Embryonic facial prominence (tissue), 1 donor: ENCODE data around the gene TSR3.

ENCODE experiments used
- DNase-seq: peaks from one replicate; pipeline ENCODE4 v3.0.0-alpha.2; 2016; ENCODE audit errors: extremely low spot score

The TSR3 gene

DNA sequence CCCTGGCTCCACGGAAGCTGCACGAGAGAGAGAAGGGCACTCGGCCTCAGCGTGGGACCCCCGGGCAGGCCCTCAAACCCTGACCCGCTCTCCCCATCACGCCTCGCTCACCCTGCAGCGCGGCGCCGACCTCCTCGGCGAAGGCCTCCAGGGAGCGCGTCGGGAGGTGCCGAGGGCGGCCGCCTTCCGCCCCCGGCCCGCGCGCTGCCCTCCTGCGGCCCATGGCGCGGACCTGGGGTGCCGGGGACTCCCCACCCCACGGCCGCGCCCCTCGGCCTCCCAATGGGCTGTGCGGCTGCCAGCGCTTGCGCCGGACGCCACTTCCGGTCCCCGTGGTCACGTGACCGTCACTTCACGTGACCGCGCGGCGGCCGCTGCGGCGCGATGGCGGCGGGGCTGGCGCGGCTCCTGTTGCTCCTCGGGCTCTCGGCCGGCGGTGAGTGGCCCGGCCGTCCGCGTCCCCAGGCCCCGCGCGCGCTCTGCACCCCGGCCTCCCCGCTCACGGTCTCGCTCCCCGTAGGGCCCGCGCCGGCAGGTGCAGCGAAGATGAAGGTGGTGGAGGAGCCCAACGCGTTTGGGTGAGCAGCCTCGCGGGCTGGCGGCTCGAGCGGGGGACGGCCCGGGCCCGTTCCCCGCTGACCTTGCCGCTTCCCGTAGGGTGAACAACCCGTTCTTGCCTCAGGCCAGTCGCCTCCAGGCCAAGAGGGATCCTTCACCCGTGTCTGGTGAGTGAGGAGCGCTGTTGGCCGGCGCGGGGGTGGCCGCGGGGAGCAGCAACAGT, at the start of gene TSR3, which contains the start of gene GNPTG:
Gene TSR3, minus strand, starts transcription at position 297 of the 781 bp plus-strand sequence. Its CDS starts 74 bp downstream, at position 223.
Gene GNPTG, plus strand, starts transcription at position 350 of the 781 bp plus-strand sequence. Its CDS starts 35 bp downstream, at position 385.
- peak; percentile 56 for DNase-seq

DNA sequence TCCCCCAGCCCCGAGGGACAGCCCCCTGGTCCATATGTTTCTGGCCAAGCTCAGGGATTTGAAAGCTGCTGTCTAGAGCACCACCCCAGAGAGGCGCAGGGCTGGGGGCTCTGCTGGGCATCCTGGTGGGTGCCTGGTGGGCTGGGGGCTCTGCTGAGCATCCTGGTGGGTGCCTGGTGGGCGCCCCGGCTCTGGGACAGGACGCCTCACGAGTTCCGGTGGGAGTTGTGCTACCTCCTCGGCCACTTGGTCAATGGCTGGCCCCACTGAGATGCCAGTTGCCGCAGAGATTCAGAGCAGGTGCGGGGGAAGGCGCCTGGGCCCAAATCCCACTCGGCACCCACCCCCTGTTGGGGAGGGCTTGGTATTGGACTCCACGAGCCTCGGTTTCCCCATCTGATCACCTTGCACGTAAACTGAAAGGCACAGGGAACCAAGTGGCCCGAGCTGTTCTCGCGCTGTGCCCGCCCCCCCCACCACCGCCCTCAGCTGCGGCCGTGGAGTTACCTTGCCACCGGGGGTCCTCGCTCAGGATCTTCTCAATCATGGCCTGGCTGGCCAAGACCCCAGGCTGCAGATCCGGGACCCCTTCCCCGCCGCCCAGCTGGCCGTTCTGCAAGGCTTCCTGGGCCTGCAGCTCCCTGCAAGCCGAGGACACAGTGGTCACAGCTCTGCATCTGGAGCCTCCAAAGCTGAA, 49.5 kb upstream of the TSR3 start:
- DNase-seq, result no peak

DNA sequence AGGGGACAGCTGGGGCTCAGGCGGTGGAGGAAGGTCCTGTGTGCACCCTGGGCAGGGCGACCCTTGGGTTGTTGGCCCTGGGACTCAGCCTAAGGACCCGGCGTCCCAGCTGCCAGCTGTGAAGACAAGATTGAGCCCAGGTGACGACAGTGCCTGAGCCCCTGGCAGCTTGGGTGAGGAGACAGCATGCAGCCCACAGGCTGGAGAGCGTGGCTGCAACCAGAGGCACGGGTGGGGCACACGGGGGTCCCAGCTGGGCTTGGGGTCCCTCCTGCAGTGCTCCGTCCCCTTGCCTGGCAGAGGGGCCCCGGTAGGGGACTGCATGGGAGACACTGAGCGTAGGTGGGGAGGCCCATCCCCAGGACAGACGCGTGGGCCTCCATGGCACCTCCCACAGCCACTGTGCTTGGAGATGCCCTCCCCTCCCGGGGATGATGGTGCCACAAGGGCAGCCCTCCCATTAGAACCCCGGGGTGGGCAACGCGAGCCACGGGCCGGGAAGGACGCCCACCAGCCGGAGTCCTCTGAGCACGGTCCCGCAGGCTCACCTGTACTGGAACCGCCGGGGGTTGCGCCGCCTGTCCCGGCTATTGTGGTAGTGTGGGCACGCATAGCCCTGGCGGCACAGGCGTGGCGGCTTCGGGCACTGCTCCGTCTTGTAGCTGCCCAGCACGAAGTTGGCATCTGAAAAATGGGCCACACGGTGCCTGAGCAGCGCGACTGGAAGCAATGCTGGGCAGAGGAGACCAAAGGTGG, 47.3 kb upstream of the TSR3 start:
- no peak for DNase-seq

DNA sequence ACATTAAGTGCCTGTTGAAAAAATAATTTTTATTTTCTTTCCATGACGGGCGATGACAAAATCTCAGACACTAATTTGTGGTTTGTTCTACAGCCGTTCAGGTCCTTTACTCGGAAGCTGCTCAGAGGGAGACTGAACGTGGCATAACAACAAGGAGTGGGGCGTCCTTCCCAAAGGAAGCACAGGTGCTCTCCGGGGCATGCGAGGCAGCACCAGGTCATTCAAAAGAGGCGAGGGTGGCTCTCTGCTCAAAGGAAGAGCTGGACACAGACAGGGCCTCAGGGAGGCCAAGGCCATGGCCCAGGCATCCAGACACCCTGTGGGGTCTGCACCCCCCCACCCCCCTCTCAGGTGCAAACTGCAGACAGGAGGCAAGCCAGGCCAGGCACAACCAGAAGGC, 46.7 kb upstream of the TSR3 start:
- no peak for DNase-seq

DNA sequence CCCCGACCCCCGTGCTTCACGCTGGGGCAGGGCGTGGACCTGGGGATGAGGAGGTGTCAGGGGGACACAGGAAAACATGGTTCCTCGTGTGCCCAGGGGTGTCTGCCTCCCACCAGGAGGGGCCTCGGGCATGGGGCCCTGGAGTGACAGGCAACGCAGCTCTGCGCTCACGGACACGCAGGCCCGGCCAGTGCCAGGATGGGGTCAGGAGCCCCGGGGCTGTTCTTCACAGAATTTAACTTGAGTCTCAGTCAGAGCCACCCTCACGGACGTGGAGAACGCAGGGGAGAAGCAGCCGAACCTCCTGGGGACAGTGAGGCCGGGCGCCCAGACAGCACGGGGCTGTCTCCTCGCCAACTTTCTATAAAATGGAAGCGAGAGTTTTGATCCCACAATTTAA, 46.1 kb upstream of the TSR3 start:
- no peak for DNase-seq

DNA sequence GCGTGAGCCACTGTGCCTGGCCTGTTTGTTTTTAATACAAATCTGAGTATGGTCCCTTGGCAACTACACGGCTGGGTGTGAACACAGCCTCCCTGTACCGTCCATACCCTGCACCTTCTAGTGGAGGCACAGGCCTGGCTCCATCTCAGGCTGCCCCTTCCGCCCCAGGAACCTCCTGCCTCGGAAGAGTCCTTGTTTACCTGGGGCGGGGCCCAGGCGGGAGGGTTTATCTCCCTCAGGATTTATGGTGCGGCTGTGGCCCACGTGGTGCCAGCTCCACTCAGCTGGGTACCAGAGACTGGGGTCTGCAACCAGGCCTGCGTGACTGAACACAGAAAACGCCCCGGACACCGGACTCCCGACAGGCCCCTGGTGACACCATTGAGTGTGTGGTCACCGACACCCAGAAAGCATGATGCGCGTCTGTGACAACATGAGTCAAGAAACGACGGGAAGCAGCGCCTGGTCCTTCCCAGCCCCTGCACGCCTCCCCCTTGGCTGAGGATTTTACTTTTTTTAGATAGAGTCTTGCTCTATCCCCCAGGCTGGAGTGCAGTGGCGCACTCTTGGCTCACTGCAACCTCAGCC, 43.9 kb upstream of the TSR3 start:
- DNase-seq, result no peak

DNA sequence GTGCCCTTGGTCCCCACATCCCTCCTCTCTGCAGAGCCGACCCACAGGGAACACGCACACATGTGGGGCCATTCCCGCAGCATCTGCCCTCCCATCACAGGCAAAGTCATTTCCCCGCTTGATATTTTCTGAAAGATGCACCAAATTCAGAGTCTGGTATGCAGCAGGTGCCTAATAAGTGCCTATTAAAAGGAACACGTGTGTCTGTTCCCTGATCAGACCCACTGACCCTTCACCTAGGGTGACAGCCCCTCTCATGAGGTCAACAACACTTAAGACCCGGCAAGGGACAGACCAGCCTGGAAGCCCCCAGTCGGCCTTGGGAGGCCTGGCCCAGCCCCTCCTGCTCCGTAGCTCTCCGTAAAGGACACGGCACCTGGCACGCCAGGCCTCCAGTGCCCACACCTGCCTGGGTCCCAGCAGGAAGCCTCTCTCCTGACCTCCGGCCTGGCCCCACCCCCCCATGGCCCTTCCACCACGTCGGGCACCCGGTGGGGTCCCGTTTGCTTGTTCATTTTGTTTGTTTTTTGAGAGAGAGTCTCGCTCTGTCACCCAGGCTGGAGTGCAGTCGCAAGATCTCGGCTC, 42.8 kb upstream of the TSR3 start:
- no peak for DNase-seq

DNA sequence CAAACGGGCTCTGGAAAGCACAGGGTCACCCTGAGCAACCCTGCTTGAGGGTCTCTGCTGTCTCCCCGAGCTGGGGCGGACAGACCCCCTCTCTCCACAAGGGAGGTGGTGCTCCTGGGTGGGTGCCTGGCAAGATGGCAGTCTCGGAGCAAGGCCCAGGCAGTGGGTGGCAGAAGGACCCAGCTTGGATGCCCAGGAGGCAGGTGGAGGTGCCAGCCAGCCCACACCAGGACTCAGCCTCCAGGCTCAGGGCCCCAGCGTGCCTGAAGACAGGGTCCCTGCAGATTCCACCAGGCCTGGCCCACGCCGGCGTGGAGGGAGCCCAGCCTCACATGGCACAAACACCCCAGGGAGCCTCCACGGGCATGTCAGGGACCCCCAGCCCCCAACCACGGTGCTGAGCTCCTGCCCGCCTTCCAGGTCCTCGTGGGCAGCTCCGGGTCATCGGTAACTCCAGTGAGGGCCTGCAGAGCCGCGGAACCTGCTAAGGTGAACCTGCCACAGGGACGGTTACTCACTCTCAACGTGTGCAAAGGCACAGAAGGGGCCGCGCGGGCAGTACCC, 42.0 kb upstream of the TSR3 start:
- no peak for DNase-seq

DNA sequence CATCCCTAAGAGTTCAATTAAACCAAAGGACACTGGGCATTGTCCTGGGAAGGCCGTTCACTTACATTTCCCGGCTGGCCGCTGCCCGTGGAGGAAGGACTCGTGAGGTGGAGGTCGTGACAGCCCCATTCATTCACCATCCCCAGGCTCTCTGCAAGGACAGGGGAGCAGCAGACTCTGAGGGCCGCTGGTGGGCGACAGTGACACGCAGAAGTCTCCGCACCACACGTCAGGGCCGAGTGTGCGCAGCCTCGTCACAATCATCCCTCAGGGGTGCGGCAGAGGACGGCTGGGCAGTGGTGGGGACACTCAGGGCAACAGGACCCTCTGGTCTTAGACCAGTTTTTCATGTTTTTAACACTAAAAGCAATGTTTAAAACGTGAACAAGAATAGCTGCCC, 41.1 kb upstream of the TSR3 start:
- DNase-seq, result no peak

DNA sequence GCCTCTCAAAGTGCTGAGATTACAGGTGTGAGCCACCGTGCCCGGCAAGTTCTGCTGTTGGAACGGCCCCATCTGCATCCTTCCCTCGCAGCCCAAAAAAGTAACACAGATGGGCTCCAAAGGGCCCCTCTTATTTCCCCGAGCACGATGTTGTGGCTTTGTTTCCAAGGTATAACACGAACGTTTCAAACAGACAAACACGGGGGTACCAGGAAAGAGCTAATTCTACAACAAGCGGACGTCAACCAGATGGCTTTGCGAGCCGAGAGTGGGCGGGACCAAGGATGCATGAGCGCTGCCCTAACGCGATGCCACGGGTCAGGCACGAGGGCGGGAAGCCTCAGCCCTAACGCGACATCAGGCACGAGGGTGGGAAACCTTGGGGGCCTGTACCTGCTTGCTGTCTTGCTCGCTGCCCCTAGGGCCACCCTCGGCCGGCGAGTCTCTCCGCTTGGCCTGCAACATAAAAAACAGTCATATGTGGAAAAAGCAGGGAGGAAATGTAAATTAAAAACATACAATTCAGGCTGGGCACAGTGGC, 38.6 kb upstream of the TSR3 start:
- no peak for DNase-seq

DNA sequence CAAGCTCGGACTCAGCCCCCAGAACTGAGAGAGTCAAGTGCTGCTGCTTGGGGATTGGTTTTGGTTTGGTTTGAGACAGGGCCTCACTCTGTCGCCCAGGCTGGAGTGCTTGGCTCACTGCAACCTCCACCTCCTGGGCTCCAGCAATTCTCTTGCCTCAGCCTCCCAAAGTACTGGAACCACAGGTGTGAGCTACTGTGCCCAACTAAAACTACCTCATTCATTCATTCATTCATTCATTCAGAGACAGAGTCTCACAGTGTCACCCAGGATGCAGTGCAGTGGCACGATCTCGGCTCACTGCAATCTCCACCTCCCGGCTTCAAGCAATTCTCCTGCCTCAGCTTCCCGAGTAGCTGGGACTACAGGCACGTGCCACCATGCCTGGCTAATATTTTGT, 38.1 kb upstream of the TSR3 start:
- DNase-seq, result no peak

DNA sequence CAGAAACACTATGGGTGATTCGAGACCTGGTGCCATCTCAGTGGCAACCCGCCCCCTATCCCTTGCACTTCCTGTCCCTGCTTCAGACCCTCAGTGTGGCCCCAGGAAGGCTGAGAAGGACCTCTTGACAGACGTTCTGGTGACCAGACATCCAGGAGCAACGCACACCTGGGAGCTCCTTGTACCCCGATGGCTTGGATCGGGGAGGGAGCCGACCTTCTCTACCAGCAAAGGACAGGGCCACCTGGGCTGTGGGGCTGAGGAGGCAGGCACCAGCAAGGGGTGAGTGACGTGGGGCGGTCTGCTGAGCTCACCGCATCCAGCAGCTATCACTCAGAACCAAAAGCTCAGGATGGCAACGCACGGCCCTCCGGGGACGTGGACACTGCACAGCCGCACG, 35.7 kb upstream of the TSR3 start:
- DNase-seq, result no peak

DNA sequence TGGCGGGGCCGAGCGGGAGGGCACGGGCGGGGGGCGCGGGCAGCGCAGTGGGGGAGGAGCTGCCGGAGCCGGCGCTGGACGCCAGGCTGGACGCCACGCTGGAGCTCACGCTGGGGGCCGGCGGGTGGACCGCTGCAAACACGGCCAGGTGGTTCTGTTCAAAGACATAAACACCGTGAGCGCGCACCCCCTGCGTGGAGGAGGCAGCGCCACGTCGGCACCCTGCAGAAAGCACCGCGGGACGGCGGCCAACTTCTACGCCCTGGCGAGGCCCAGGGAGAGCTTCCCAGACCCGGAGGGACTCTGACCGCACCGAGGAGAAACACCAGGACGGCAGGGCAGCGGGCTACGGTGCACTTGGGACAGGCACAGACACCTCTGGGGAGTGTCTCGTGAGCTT, 33.6 kb upstream of the TSR3 start:
- DNase-seq, result no peak

DNA sequence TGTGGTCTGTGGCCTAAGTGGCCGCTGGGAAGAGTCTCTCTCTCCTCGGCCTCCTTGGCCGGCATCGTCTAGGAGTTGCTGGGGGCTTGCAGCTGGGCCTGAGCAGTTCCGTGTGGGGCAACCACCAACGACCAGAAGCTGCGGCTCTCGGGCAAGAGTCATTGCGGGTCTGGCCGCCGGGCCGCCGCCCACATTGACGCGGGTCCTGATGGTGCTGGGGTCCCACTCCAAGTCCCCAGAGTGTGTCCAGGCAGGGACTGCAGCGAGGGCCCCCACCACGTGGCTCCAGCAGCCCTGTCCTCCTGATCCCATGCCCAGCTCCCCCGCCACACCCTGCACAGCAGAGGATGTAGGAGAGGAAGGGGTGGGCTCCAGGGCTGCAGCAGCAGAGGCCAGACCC, 31.9 kb upstream of the TSR3 start:
- DNase-seq, result no peak

DNA sequence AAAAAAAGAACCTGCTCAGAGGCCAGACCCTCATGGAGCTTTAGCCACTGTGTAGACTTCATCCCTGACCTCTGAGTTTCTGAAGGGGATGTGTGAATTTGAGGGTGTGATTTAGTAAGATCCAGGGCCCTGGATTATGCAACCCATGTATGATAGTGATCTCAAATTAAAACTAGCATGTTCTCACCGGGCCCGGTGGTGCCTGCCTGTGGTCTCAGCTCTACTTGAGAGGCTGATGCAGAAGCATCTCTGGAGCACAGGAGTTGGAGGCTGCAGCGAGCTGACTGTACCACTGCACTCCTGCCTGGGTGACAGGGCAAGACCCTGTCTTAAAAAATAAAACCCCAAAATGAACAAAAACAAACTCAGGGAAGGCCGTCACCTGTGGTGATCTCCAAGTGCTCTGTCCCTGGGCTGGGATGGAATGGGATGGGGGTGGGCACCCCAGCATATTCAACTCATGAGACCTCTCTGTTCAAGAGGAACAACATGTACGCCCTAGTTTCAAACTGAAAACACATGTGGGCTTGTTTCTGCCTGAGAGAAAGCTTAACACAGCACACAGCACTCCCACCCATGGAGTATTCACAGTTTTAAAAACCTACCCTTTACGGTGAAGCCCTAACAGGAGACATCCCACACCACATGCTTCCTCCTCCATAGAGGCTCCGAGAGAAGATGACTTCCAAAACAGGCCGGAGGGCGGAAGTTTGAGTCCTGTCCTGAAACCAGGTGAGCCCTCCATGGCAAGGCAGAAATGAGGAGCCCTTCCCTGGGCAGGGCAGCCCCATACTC, 30.1 kb upstream of the TSR3 start:
- DNase-seq, result no peak

DNA sequence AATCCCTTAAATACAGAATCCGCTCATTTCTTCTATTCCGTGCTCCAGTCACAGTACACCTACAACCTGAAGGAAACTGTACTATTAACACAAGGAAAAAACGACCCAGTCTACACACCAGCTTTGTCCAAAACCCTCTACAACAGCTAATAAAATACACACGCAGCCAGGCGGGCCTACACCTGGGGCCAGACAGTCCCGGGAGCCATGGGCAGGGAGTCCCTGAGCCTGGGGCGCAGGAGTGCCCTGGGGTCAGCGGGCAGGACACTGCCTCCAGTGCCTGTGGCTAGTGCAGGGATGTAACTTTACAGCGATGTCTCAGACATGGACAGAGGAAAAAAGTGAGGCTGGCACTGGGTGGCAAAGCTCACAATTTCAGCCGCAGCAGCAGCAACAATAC, 28.5 kb upstream of the TSR3 start:
- no peak for DNase-seq

DNA sequence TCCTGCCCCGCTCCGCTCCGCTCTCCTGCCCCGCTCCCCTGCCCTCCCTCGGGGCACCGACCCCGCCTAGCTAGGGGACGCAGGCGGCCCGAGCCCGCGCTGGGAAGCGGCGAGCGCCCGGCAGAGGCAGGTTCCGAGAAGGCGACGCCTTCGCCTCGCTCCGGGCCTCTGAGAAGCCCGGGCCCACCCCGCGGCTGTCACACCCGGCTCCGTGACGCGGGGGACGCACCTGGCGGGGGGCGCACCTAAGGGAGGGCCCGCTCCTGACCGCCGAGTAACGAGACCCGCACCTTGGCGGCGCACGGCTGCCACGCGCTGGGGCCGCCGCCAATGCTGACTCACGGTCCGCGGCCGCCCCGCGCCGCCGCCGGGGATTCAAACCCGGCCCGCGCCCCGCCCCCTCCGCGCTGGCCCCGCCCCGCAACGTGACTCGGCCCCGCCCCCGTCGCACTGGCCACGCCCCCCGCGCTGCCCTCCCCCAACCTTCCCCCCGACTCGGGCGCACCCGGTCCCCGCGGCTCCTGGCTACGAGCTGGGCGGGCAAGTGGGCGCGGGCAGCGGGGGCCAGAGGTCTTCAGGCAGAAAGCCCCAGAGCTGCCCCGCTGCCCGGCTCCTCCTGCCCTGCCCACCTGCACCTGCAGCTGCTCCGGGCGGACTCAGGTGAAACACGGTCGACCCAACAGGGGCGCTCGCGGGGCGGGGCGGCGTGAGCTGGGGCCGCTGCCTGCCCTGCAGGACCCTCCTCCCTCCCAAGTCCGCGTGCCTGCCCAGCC, 27.8 kb upstream of the TSR3 start:
- no peak for DNase-seq

DNA sequence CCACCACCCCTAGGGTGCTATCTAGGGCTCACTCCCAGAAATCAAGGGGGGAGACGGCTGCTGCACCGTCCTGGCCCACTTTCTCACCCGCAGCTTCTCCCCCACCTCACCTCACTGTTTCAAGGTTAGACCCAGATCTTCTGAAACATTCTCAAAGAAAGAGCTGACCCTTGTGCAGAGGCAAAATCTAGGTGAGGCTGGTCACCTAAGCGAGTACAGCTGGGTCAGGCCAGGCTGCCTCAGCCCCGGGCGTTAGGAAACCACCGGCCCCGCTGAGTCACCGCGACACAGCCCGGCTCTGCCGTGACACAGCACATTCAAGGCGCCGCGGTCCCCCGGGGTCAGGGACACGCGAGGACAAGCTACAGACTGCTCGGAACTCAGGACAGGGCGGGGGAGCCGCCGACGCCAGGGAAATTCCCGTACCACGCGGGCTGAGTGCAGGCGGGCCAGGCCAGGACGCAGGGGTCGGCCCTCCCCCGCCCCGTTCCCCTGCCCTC, 27.2 kb upstream of the TSR3 start:
- no peak for DNase-seq

DNA sequence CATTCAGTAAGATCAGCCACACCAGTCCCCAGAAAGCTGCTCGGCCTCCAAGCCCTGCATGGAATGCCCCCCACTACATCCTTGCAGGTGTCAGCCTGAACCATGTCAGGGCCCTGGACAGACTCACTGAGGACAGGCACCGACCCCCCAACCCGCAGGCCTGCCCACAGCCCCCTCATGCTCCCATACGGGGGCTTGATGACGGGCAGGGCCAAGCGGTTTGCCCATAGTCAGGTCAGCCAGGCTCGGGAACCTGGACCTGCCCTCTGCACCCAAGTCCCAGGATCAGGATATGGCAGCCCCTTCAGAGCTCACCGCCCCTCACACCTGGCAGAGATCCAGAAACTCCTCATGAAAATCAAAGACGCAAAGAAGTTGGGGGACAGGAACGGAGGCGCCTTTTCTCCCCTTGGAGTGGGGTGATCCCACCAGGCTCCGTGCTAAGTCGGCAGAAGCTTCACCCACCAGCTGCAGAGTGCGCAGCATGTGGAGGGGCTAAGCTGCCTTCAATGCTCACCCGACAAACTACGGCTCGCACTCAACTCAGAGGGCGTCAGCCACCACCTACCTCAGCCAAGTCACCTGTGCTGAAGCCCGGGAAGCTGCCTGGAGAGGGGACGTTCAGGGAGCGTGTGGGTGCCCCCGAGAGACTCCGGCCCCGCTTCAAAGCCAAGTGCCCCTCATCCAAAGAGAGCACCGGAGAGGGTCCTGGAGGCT, 26.6 kb upstream of the TSR3 start:
- DNase-seq, result no peak
